GM12801 (cell line): ENCODE data around the gene CRACR2A.

Experiments
- CTCF ChIP-seq: IDR thresholded peaks from one replicate; pipeline ENCODE4 v1.5.1; 2011; ENCODE audit warnings: control low read depth; ENCODE audit not compliant: insufficient read length; ENCODE audit errors: extremely low read depth

Gene CRACR2A

DNA sequence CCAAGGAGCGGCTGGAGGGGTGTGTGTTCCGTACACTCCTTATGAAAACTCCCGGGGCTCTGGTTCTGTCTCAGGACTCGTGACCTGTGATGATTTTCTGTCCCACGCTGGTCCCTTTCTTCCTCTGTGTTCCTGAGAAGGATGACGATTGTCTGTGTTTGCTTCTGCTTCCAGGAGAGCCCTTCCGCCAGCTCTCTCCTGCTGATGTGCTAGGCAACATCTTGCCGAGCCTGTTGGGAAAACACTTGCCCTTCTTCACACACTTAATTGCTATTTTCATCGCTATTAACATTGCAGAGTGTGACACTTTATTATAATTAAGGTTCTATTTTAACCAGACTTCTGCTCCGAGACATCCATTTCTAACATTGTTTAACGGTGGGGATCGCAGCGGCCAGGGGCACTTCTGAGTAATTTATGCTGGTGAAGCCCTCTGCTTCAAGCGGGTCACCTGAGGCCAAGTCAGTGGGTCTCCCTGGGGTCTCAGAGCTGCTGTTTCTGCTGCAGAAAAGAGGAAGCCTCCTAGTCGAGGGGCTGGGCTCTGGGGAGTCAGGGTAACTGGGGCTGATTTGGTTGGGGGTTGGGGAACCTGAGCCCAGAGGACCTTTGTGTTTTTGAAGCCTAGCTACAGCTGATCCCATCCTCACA, 173.3 kb downstream of the CRACR2A start:
- TF ChIP-seq CTCF = no peak

GRCh38 chr12:3578557-3578956, 174.4 kb downstream of the CRACR2A start:
- no peak for TF ChIP-seq CTCF

DNA sequence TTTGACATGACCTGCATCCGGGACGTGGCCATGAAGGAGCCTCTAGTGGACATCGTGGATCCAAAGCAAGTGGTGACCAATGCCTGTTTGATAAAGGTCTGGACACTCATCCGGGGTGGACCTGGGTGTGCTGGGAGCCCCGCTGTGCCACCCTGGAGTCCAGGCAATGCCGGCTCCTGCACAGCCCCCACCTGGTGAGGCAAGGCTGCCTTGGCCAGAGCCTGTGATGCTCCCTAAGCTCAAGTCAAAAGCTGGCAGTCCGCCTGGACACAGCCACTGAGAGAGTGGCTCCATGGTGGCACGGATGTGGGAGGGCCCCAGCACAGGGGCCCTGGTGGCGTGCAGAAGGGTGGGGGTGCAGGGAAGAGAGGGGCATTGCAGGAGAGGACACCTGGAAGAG, 176.0 kb downstream of the CRACR2A start:
- TF ChIP-seq CTCF = no peak

GRCh38 chr12:3574986-3575385, 177.9 kb downstream of the CRACR2A start:
- no peak for TF ChIP-seq CTCF

DNA sequence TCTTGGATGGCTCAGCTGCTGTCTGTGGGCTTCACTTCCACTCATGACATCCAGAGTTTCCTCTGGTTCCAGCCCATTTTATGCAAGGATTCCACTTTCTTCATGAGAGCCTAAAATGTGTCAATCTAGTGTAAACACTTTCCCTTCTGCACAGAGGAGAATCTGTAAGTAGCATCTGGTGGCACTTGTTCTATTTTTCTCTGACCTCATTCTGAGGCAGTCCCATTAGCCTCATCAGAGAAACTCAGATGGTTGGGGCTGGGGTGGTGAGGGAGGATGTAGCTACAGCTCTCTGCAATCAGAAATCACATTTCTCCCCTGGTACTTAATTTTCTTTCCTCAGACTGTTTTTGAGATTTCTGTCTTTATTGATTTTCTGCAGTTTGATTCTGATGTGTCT, 180.3 kb downstream of the CRACR2A start:
- no peak for TF ChIP-seq CTCF

GRCh38 chr12:3571724-3572123, 181.2 kb downstream of the CRACR2A start:
- no peak for TF ChIP-seq CTCF

GRCh38 chr12:3571323-3571722, 181.6 kb downstream of the CRACR2A start:
- TF ChIP-seq CTCF = no peak
